NCI-H1417 (cell line): ENCODE results near the gene TMEM127.
"Not testable (repeated sequence)": the region's sequence is repeated elsewhere in the genome, so short reads cannot be mapped to it uniquely, and the experiment has no call there.

Source experiments
- DNase-seq, 3 experiments: peaks; one replicate each; lab custom pipeline; 2025; lab: John Stamatoyannopoulos, UW

The TMEM127 gene

DNA sequence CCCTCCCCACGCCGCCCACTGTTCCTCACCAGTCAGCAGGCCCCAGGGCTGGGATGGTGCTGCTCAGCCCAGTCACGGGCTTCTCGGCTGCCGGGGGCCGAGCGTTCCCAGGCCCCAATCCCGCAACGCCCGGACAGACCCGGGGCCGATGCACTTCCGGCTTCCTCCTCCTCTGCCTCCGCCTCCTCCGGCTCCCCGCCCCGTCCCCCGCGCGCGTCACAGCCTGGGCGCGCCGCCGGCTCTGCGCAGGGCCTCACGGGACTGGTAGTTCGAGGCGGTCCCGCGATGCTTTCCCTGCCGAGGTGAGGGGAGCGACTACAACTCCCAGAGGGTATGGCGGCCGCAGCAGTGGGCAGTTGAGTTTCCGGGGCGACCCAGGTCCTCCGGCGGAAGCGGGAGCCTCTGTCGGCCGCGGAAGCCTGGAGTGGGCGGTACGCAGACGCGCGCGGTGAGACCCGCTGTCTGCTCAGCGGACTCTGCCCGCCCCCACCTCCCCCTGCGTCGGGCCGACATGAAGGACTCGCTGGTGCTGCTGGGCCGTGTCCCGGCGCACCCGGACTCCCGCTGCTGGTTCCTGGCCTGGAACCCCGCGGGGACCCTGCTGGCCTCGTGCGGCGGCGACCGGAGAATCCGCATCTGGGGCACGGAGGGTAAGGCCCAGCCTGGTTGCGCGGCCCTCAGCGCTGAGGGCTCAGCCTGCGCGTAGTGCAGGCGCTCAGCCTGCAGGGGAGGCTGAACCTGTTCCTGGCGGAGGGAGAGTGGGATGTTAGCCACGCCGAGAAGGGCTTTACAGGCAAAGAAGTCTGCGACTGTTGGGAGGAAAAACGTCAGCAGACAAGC, at the start of gene TMEM127, which contains the start of gene CIAO1:
TSS of gene TMEM127 (minus strand) at position 158 of the 840 bp plus-strand sequence. CDS start 616 bp downstream, outside the sequence.
TSS of gene CIAO1 (plus strand) at position 386 of the 840 bp plus-strand sequence. CDS start at position 512, 126 bp downstream.
- peak; percentile 94 to 98 (median 98) for DNase-seq

GRCh38 chr2:96315005-96315399, 49.2 kb upstream of the TMEM127 start:
- DNase-seq, result no peak

GRCh38 chr2:96308248-96308647, 42.5 kb upstream of the TMEM127 start:
- DNase-seq, result peak in 2 of 3 experiments; percentile 10 to 64

DNA sequence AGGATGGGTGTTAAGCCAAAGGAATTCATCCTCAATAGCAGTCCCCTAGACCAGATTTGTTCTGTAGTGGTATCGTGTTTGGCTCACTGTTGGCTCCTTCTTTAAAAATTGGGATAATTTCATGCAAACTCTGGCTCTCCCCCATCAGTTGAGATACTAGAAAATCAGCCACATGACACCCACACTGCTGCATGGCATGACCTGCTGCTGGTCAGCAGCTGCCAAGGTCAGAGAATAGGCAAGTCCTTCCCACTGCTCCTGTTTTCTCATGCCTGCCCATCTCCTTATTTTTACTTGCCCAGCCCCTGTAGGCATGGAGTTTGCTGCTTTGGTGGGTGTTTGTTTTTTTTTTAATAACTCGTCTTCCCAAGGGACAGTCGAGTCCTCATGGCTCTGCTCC, 40.6 kb upstream of the TMEM127 start:
- no peak for DNase-seq

DNA sequence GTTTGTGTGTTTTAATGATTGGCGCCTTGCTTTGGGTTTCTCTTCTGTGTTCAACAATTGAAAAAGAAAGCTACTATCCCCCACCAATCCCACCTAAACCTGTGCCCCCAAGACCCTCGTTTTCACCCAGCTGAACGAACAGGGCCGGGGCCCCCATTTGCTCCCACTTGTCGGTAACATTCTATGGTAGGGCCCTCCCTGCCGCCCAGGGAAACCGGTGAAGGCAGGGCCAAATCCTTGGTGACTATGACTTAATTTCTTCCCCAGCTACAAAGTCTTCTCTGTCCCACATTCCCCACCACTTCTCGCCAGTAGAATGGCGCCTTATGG, 40.1 kb upstream of the TMEM127 start:
- peak in 2 of 3 experiments; percentile 36 to 43 for DNase-seq

- DNase-seq, result peak; percentile 89 to 93 (median 91)
Observed at GRCh38 chr2:96305091-96305978, 39.5 kb upstream of the TMEM127 start, which contains the start of gene SNRNP200. SNRNP200 (minus strand) TSS chr2:96305546; CDS start chr2:96305437, 109 bp downstream.

GRCh38 chr2:96304606-96305005, 38.8 kb upstream of the TMEM127 start:
- no peak for DNase-seq

- DNase-seq, result no peak
Observed at GRCh38 chr2:96301865-96302264, 36.1 kb upstream of the TMEM127 start.

- no peak for DNase-seq
Observed at GRCh38 chr2:96296925-96297324, 31.1 kb upstream of the TMEM127 start.

DNA sequence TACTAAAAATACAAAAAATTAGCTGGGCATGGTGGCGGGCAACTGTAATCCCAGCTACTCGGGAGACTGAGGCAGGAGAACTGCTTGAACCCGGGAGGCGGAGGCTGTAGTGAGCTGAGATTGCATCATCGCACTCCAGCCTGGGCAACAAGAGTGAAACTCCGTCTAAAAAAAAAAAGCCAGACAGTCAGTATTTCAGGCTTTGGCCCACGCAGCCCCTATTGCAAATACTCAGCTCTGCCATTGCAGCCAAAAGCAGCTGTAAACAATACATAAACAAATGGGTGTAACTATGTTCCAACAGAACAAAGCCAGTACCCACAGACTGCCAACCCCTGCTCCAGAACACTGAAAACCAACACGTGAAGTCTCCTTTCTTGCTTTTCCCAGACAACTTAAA, 28.5 kb upstream of the TMEM127 start:
- DNase-seq, result not testable (repeated sequence)

- no peak for DNase-seq
Observed at GRCh38 chr2:96291751-96292150, 26.0 kb upstream of the TMEM127 start.

GRCh38 chr2:96287273-96287856, 21.6 kb upstream of the TMEM127 start:
- no peak for DNase-seq

GRCh38 chr2:96276787-96277499, 11.1 kb upstream of the TMEM127 start:
- DNase-seq, result no peak

- DNase-seq, result no peak
Observed at GRCh38 chr2:96274355-96275056, 8.7 kb upstream of the TMEM127 start.

- DNase-seq, result no peak
Observed at GRCh38 chr2:96273763-96274162, 8.0 kb upstream of the TMEM127 start.

- no peak for DNase-seq
Observed at GRCh38 chr2:96271995-96272394, 6.2 kb upstream of the TMEM127 start.

DNA sequence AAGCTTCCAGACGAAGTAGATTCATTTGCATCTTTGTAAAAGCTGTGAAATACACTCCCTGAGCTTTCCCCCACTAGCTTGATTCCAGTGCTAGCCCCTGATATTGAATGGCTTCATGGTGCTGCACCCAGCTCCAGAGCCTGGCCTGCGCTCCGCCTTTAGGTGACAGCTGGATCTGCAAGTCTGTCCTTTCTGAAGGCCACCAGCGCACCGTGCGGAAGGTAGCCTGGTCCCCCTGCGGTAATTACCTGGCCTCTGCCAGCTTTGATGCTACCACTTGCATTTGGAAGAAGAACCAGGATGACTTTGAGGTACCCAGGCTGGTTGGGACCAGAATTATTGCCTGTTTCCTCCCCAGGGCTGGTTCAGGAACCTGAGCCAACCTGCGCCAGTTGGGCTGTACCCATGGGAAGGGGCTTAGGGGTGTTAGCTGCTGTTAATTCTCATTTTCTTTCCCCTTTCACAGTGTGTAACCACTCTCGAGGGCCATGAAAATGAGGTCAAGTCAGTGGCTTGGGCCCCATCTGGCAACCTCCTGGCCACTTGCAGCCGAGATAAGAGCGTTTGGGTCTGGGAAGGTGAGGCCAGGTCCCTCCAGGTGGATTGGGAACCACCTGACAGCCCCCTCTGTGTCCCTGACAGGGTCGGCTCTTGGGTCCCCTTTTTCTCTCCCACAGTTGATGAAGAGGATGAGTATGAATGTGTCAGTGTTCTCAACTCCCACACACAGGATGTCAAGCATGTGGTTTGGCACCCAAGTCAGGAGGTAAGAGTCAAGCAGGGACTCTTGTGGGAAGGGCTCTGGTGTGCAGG, 1.6 kb upstream of the TMEM127 start:
- peak in 1 of 3 experiments; percentile 38 for DNase-seq

GRCh38 chr2:96265349-96265839, 403 bp downstream of the TMEM127 start:
- DNase-seq, result peak in 1 of 3 experiments; percentile 43

- DNase-seq, result peak in 2 of 3 experiments; percentile 43 to 44
Observed at GRCh38 chr2:96264656-96265348, 995 bp downstream of the TMEM127 start.
